B cell (primary cell): ENCODE results near the gene SLC8A3. TPM values are rescaled to one million over a fixed set of nuclear protein-coding genes. Genes with fewer than 3 reads are reported as not detected.

ENCODE experiments used
- ATAC-seq: fragments of 200-7000 bp; cut with Tn5 transposase; one replicate; pipeline ENCODE4 v1.10.0; 2021; ENCODE audit warnings: low read depth, mild to moderate bottlenecking, moderate number of reproducible peaks, moderate library complexity
- CTCF ChIA-PET: fragments of 350-600 bp; sonication (Branson Sonifier 250); formaldehyde crosslinking; loops from one replicate; lab custom pipeline; 2021; ENCODE audit warnings: antibody characterized with exemption, inconsistent platforms; lab: Charles Lee
- POLR2A ChIA-PET: fragments of 350-600 bp; sonication (Branson Sonifier 250); formaldehyde crosslinking; loops from one replicate; lab custom pipeline; 2021; ENCODE audit warnings: antibody characterized with exemption; lab: Charles Lee
- DNase-seq: peaks from one replicate; pipeline ENCODE4 v3.0.0; 2013
- H2AFZ ChIP-seq: 2 replicates; pipeline ENCODE4 v1.6.1; 2012; ENCODE audit warnings: mild to moderate bottlenecking, low read depth, low read length; ENCODE audit not compliant: insufficient read depth, poor library complexity, severe bottlenecking
- H3K27ac ChIP-seq, 2 donors: 1 replicate in 1 of 2; 2 replicates in 1 of 2; pipeline ENCODE4 v1.5.1; 2012 to 2013; ENCODE audit warnings: low read length in 2 of 2, mild to moderate bottlenecking in 2 of 2, moderate library complexity in 1 of 2
- H3K27me3 ChIP-seq, 4 experiments: fragments of 200-600 bp in 1 of 4; sonication (generic) in 1 of 4; replicated peaks in 1 of 4; 1 replicate in 2 of 4; 2 replicates in 2 of 4; pipeline versions ENCODE4 v1.6.1 to v1.7.0; 2013 to 2016; ENCODE audit warnings: low read length in 3 of 4, mild to moderate bottlenecking in 2 of 4, mixed read lengths in 1 of 4, moderate library complexity in 1 of 4; ENCODE audit not compliant: insufficient read depth in 4 of 4, control insufficient read depth in 3 of 4; ENCODE audit errors: control extremely low read depth in 1 of 4
- H3K36me3 ChIP-seq, 2 experiments: replicated peaks in 1 of 2; 1 replicate in 1 of 2; 2 replicates in 1 of 2; pipeline versions ENCODE4 v1.6.1 to v1.7.1; 2013; ENCODE audit warnings: low read length in 1 of 2; ENCODE audit not compliant: insufficient read depth in 2 of 2, control insufficient read depth in 1 of 2; ENCODE audit errors: control extremely low read depth in 1 of 2, extremely low read depth in 1 of 2
- H3K4me1 ChIP-seq, 2 donors: fragments of 200-600 bp in 1 of 2; sonication (generic) in 1 of 2; 1 replicate in 1 of 2; 2 replicates in 1 of 2; pipeline versions ENCODE4 v1.5.1 to v1.6.1; 2013 to 2017; ENCODE audit warnings: low read length in 2 of 2; ENCODE audit not compliant: control insufficient read depth in 2 of 2, insufficient read depth in 2 of 2
- H3K4me2 ChIP-seq: replicated peaks from 2 replicates; pipeline ENCODE3; 2012; ENCODE audit warnings: mild to moderate bottlenecking, low read depth, low read length; ENCODE audit not compliant: poor library complexity, severe bottlenecking
- H3K4me3 ChIP-seq, 5 experiments: fragments of 200-600 bp in 1 of 5; sonication (generic) in 1 of 5; 1 replicate in 3 of 5; 2 replicates in 2 of 5; pipeline versions ENCODE4 v1.5.1 to v1.7.0; 2011 to 2016; ENCODE audit warnings: low read length in 4 of 5, mild to moderate bottlenecking in 4 of 5, low read depth in 2 of 5, control low read depth in 1 of 5, moderate library complexity in 1 of 5; ENCODE audit not compliant: insufficient read depth in 1 of 5; ENCODE audit errors: control extremely low read depth in 1 of 5, extremely low read depth in 1 of 5
- H3K79me2 ChIP-seq: fragments of 200-600 bp; sonication (generic); one replicate; pipeline ENCODE4 v1.6.0; 2016; ENCODE audit warnings: low read length; ENCODE audit not compliant: control insufficient read depth, insufficient read depth
- H3K9ac ChIP-seq: fragments of 200-600 bp; sonication (generic); 2 replicates; pipeline ENCODE4 v1.6.1; 2017; ENCODE audit warnings: mild to moderate bottlenecking, low read length, moderate library complexity
- H3K9me3 ChIP-seq, 3 donors: one replicate each; pipeline versions ENCODE4 v1.6.1 to v1.7.1; 2013; ENCODE audit warnings: low read length in 2 of 3; ENCODE audit not compliant: control insufficient read depth in 2 of 3, insufficient read depth in 1 of 3; ENCODE audit errors: control extremely low read depth in 1 of 3
- H4K20me1 ChIP-seq: 2 replicates; pipeline ENCODE4 v1.6.0; 2012; ENCODE audit warnings: mild to moderate bottlenecking, low read length; ENCODE audit not compliant: insufficient read depth, control insufficient read depth, poor library complexity, severe bottlenecking
- H3K27ac Mint-ChIP-seq: one replicate; pipeline ENCODE4 v1.8.0; 2021; ENCODE audit warnings: mixed read lengths
- H3K27me3 Mint-ChIP-seq: one replicate; pipeline ENCODE4 v1.8.0; 2021; ENCODE audit warnings: mixed read lengths
- H3K4me1 Mint-ChIP-seq: one replicate; pipeline ENCODE4 v1.8.0; 2021; ENCODE audit warnings: mixed read lengths
- H3K4me3 Mint-ChIP-seq: one replicate; pipeline ENCODE4 v1.8.0; 2021; ENCODE audit warnings: mixed read lengths
- H3K9me3 Mint-ChIP-seq: one replicate; pipeline ENCODE4 v1.8.0; 2022; ENCODE audit warnings: mixed read lengths; ENCODE audit not compliant: insufficient read depth
- EZH2 ChIP-seq: IDR thresholded peaks from 2 replicates; pipeline ENCODE4 v1.6.1; 2012; ENCODE audit warnings: borderline replicate concordance, low read depth, mild to moderate bottlenecking, moderate library complexity, low read length; ENCODE audit not compliant: insufficient read depth, poor library complexity, severe bottlenecking
- WGBS: methylation state at CpG from one replicate; pipeline ENCODE4 v1.1.5; 2013; ENCODE audit warnings: missing lambda C conversion rate; ENCODE audit not compliant: insufficient coverage; 5-methylcytosine and 5-hydroxymethylcytosine counted together
- intact Hi-C: fragments of 100-400 bp; cut with micrococcal nuclease; formaldehyde crosslinking; loops from one replicate; pipeline ENCODE4 v1.10.0; 2022
- polyA plus RNA-seq: library from polyadenylated mRNA; depleted of rRNA; stranded (reverse); fragments of >200 nt; gene quantifications from 2 replicates; pipeline ENCODE4 v1.2.3, GENCODE V29; 2012
- total RNA-seq, 2 donors: library from RNA; stranded (reverse); fragments of 120-200 nt in 1 of 2; gene quantifications; 1 replicate in 1 of 2; 2 replicates in 1 of 2; pipeline versions ENCODE4 v1.2.3 to v1.2.4, GENCODE V29; 2013 to 2022
- TF ChIP-seq, protein P1 (sequence below): fragments of 200-600 bp; IDR thresholded peaks from one replicate; pipeline ENCODE4 v1.8.0; 2022; ENCODE audit warnings: antibody characterized with exemption, mild to moderate bottlenecking

Gene SLC8A3
- total and polyA plus RNA-seq, 2 donors (not counting 1 experiment from before 2014, with no cell fraction given): 0.07 to 0.09 TPM

DNA sequence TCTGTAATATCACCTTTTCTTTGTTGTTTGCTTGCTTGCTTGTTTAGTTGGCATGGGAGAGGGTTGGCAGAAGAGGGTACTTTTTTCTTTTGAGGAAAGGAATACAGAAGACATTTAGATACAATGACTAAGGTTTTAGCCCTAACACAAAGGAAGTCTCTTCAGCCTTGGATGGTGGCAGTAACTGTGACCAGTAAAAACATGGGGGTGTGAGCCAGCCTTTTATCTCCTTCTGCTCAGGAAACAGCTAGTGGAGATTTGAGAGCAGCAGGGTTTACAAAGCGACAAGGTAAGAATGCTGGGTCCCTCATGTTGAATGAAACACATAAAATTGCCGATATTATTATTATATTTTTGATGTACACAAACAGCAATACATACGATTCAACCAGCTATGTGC is 40.4 kb downstream of the SLC8A3 start:
- TF ChIP-seq EZH2: no peak
- TF ChIP-seq, protein P1, sequence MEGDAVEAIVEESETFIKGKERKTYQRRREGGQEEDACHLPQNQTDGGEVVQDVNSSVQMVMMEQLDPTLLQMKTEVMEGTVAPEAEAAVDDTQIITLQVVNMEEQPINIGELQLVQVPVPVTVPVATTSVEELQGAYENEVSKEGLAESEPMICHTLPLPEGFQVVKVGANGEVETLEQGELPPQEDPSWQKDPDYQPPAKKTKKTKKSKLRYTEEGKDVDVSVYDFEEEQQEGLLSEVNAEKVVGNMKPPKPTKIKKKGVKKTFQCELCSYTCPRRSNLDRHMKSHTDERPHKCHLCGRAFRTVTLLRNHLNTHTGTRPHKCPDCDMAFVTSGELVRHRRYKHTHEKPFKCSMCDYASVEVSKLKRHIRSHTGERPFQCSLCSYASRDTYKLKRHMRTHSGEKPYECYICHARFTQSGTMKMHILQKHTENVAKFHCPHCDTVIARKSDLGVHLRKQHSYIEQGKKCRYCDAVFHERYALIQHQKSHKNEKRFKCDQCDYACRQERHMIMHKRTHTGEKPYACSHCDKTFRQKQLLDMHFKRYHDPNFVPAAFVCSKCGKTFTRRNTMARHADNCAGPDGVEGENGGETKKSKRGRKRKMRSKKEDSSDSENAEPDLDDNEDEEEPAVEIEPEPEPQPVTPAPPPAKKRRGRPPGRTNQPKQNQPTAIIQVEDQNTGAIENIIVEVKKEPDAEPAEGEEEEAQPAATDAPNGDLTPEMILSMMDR: no peak
- Histone ChIP-seq H4K20me1 (no peaks in the 10 kb centered on the region), H3K27me3 (peaks cover 0 to 3% (median 0%) of the 10 kb centered on the region in 4 experiments), H3K27ac (no peak overlapping the region), H3K9me3 (no peaks in the 10 kb centered on the region), H3K4me3 (no peak overlapping the region), H3K4me1 (no peaks in the 10 kb centered on the region), H2AFZ (no peak overlapping the region), H3K36me3 (no peaks in the 10 kb centered on the region), H3K4me2 (no peak overlapping the region), H3K79me2 (no peaks in the 10 kb centered on the region), H3K9ac (no peak overlapping the region)
- Mint-ChIP-seq H3K4me1 (peaks cover 1% of the 10 kb centered on the region), H3K9me3 (no peaks in the 10 kb centered on the region), H3K27ac (no peak overlapping the region), H3K27me3 (peaks cover 11% of the 10 kb centered on the region), H3K4me3 (no peak overlapping the region)
- DNase-seq (no peak), ATAC-seq (no peak)
- ChIA-PET POLR2A (no interaction called here), CTCF (no interaction called here)
- WGBS: no CpG with 5 or more reads among the region's 3 CpGs
- intact Hi-C loops: no loop called here

DNA sequence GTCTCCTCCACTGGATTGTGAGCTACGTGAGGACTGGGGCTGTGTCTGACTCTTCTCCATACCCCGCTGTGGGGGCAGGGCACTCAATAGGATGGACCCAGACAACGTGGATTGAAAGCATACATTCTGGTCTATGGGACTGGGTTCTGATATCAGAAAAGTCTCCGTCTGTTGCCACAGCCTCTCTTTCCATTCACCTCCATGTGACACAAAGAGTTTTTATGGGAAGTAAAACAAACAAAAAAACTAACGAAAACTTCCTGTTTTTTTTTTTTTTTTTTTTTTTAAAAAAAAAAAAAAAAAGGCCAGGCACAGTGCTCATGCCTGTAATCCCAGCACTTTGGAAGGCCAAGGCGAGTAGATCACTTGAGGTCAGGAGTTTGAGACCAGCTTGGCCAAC is 44.7 kb downstream of the SLC8A3 start:
- H3K27me3 Mint-ChIP-seq: peaks cover 11% of the 10 kb centered on the region

More for the DNA sequence above, 44.7 kb downstream of the SLC8A3 start:
- Histone ChIP-seq H3K9ac (no peak overlapping the region), H2AFZ (no peak overlapping the region), H3K27me3 (peaks cover 0 to 3% (median 1%) of the 10 kb centered on the region in 4 experiments), H3K4me1 (no peaks in the 10 kb centered on the region), H3K79me2 (no peaks in the 10 kb centered on the region), H3K9me3 (peaks cover 0 to 2% (median 0%) of the 10 kb centered on the region in 3 donors), H3K4me3 (no peak overlapping the region), H3K4me2 (no peak overlapping the region), H3K27ac (no peak overlapping the region), H4K20me1 (no peaks in the 10 kb centered on the region), H3K36me3 (no peaks in the 10 kb centered on the region)
- Mint-ChIP-seq H3K4me3 (no peak overlapping the region), H3K4me1 (peaks cover 5% of the 10 kb centered on the region), H3K9me3 (no peaks in the 10 kb centered on the region), H3K27ac (no peak overlapping the region)
- no peak for TF ChIP-seq EZH2
- TF ChIP-seq, protein P1: no peak
- ChIA-PET CTCF (interaction anchor here (0.7 kb wide), 1 partner anchor 10 kb away, joined by 3 read pairs; no protein-coding TSS in a partner anchor), POLR2A (no interaction called here)
- intact Hi-C loops: no loop called here
- DNase-seq: no peak
- no peak for ATAC-seq
- WGBS: 88% methylated on average over 3 of the region's 6 CpGs
